ENCODE measurements around the gene CAMK1.

The CAMK1 gene

GRCh38 chr3:9769426-9770275 is at the start of gene CAMK1:
CAMK1 (minus strand) TSS chr3:9769947; CDS start chr3:9767749, 2,198 bp downstream.
- peak; percentile 50 for DNase-seq

GRCh38 chr3:9818666-9819335 is 49.1 kb upstream of the CAMK1 start:
- DNase-seq = no peak

DNA sequence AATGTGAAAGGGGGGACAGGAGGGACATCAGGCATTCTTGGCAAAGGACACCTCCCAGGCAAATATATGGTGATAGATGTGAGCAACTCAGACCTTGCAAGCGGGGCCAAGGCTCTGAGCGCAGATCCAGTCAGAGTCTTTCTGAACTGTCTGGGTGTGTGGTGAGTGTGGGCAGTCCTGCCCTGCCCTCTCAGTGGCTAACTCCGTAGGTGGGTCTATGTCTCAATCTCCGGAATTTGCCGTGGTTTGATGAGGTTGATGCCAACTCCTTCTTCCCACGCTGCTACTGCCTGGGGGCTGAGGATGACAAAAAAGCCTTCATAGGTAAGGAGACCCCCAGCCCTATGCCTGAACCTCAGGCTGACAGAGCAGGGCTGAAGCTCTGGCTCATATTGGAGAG is 47.7 kb upstream of the CAMK1 start:
- no peak for DNase-seq

DNA sequence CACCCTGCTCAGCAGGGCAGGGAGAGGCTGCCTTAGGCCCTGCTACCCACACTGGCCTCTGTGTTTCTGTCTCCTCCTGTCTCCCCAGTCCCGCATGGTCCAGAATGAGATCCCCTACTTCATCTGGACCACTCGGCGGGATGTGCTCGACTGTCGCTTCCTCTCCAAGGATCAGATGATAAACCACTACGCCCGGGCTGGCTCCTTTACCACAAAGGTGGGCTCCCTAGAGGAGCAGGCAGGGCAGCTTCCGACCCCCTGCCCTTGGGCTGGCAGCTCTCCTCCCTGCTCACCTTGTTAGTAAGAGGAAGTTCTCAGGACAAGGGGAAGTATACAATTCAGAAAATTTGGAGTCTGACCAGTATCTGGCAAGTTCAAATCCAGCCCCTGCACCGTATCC is 46.2 kb upstream of the CAMK1 start:
- no peak for DNase-seq

DNA sequence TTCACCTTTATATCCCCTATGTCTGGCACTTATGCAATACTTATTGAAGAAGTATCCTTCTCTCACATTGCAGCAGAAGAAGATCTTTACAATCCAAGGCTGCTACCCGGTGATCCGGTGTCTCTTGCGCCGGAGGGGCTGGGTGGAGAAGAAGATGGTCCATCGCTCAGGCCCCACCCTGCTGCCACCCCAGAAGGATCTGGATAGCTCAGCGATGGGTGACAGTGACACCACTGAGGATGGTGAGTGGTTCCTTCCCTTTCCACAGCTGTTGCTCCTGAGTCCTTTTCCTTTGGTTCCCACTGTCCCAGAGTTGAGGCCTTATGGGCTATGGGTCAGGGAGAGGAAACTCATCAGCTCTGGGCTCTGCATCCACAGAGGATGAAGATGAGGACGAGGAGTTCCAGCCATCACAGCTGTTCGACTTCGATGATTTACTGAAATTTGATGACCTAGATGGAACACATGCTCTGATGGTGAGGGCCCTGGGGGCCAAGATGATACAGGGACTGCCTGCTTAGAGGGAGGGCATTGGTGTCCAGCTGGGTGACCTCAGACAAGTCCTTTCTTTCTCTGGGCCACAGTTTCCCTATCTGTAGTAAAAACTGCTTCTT is 43.2 kb upstream of the CAMK1 start:
- DNase-seq = no peak

DNA sequence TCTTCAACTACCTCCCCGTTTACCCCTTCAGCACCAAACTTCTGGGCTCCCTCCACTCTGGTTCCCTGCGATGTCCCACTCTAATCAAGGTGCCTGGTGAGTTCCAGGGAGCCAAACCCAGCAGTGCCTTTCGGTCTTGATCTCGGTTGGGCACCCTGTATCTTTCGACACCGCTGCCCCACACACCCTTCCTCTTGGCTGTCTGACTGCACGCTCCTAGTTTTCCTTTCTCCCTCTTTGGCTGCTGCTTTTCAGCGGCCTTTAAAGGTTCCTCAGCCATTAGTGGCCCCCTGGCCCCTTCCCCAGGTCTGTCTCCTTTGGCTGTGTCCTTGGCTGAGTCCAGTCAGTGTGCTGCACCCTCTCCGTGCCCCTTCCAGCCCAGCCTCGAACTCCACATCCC is 41.1 kb upstream of the CAMK1 start:
- no peak for DNase-seq

DNA sequence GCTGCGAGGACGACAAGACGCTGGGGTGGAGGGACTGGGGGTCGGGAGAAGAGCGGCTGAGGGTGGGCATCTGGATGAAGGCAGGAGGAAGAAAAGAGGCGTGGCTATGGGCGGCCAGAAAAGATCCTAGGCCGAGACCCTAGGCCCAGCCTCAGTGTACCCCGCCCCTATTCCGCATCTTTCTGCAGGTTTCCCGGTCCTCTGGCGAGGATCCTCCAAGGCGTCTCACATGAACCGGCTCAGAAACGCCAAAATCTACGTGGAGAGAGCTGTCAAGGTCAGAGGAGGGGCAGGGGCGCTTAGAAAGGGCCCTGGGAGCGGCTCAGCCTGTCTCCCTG is 40.7 kb upstream of the CAMK1 start:
- no peak for DNase-seq

- peak; percentile 68 for DNase-seq
Observed at GRCh38 chr3:9809615-9810432, 40.1 kb upstream of the CAMK1 start, which contains the start of gene TTLL3. TTLL3 (plus strand) TSS chr3:9810262; CDS start chr3:9810662, 400 bp downstream.

GRCh38 chr3:9809239-9809614 is 39.5 kb upstream of the CAMK1 start:
- peak; percentile 22 for DNase-seq

- peak; percentile 82 for DNase-seq
Observed at GRCh38 chr3:9808345-9809037, 38.7 kb upstream of the CAMK1 start.

GRCh38 chr3:9807981-9808344 is 38.2 kb upstream of the CAMK1 start:
- no peak for DNase-seq

DNA sequence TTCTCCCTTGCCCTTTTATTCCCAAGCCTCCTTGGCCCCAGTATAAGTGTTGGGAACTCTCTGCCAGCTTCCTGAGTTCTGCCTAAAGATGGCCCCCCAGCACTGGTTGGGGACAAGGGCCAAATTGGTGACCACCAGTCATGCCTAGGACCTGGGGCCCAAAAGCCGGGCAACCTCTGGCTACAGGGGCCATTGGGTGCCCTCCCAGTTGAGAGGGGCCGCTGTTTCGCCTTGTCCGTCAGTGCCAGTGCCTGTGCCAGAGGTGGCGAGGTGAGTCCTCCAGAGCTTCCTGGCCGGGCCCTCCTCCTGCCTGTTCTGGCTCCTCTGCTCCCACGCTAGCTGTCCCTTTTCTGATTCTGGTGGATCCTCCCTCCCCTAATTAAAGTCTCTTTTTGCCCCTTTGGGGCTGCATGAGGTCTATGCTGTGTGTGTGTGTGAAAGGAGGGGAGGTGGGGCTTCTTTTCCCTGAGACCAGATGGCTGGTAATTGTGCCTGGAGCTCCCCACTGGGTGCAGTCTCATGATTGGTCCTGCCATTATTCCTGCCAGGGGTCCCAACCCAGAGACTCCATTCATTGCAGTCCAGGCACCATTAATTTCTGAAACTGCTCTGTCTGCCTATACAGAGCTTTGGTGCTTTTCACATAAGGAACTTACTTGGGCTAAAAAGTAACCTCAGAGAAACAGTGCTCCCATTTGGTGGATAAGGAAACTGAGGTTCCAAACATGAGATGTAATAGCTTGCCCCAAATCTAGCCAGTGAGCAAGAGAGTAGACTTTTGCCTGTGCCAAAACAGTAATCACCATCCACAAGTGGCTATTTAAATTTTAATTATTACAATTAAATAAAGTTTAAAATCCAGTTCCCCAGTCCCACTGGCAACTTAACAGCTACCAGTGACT is 37.2 kb upstream of the CAMK1 start:
- no peak for DNase-seq

DNA sequence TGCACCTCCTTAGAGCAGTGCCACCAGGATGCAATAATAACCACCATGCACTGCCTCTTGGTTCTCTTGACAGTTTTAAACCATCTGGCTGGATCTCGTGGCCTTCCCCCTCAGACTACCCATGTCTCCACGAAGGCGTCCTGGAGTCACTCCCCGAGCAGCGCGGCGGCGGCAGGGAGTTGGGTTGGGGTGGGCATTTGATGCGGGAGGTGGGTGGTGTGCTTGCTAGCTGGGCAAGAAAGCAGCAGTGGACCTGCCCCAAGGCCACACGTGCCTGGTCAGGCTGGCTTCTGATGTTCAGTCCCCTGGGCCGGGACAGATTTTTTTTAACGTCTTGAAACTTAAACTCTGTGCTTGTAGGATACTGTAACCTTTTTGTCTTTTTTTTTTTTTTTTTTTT is 36.4 kb upstream of the CAMK1 start:
- DNase-seq = no peak

- DNase-seq = no peak
Observed at GRCh38 chr3:9804996-9805395, 35.2 kb upstream of the CAMK1 start.

- DNase-seq = no peak
Observed at GRCh38 chr3:9803494-9803893, 33.7 kb upstream of the CAMK1 start.

GRCh38 chr3:9800529-9800928 is 30.8 kb upstream of the CAMK1 start:
- DNase-seq = no peak

- no peak for DNase-seq
Observed at GRCh38 chr3:9797196-9797945, 27.6 kb upstream of the CAMK1 start.

DNA sequence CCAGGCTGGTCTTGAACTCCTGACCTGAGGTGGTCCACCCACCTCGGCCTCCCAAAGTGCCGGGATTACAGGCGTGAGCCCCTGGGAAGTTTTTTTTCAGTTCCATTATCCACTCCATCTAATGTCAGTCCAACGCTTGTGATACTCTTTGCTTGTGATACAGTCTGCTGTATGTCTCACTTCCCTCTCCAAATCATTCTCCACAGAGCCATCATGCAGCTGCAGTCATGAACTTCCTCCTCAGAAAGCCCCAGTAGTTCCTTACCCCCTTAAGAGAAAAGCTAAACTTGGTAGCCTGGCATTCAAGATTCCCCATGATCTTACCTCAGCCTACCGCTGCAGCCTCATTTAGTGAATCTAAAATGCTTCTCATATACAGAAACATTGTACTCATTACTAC is 25.5 kb upstream of the CAMK1 start:
- no peak for DNase-seq

DNA sequence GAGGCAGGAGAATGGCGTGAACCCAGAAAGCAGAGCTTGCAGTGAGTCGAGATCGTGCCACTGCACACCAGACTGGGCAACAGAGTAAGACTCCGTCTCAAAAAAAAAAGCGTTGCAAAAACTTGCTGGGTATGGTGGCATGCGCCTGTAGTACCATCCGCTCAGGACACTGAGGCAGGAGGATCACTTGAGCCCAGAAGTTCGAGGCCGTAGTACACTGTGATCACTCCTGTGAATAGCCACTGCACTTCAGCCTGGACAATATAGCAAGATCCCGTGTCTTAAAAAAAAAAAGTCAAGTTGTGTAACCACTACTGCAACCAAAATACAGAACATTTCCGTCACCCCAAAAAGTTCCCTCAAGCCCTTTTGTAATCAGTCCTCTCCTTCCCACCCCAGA is 24.7 kb upstream of the CAMK1 start:
- no peak for DNase-seq

DNA sequence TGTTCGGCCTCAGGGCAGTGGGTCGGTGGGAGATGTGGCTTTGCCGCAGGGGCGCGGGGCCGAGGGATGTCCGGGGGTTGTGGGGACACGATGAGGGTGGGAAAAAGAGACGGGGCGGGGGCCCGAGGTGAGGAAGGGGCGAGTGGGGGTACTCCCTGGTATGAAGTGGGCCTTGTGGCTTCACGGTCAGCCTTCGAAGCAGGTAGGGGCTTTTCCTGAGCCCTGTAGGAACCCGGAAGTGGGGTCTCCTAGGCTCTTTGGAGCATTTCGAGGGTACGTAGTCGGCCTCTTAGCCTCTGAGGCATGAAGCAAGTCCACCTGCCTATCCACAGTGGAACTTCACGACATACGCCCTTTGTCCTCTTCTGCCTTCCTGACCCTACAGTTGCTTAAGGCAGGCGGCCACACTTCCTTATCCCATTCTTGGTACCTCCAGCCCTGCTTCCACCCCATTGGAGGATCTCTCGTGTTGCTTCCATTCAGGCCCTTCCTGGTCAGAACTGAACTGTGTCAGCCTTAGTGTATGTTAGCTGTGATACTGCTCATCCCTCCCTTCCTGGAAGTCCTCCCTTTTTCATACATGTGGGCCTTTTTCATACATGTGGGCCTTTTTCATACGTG is 23.5 kb upstream of the CAMK1 start:
- peak; percentile 71 for DNase-seq

Data from hematopoietic multipotent progenitor cell treated with erythropoietin and hydrocortisone succinate and interleukin-3 and kit ligand, for 8 days (in vitro differentiated cells).